GM19372 (cell line): ENCODE measurements around the gene BATF.
A peak's percentile ranks its signal among the peaks of the same experiment; 100 is the strongest.

Experiments used
- ATAC-seq: cut with Tn5 transposase; IDR thresholded peaks from one replicate; pipeline ENCODE4 v1.9.1; 2021; ENCODE audit warnings: mild to moderate bottlenecking, low read depth, moderate library complexity; ENCODE audit not compliant: unreplicated experiment

Gene BATF

GRCh38 chr14:75531660-75532317, 9.5 kb downstream of the BATF start:
- ATAC-seq: no peak

DNA sequence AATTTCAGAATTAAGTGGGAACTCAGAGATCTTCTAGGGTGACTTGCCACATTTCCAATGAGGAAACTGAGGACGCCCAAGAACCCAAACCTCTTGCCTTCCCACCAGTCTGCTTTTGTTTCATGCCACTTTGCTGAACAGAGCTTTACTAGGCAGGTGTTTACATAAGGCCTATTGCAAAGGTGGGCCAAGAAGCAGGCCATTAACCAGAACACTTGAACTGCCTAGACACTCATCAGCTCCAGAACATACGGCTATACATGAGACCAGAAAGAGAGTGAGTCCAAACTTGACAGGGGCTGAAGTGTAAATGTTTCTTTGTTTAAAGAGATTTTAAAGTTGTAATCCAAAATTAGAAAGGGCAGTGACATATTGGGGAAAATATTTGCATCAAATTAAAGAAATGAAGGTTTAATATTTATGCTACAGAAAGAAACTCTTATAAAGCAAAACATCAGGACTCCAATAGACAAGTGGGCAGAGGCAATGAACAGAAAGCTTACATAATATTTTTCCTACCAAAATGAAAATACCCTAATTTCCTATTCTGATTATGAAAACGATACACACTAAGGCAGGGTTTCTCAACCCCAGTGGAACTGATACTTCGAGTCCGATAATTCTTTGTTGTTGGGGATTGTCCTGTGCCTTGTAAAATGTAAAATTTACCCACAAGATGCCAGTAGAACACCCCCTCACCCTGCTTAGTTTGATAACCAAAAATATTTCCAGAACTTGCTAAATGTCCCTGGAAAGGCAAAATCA, 11.7 kb downstream of the BATF start:
- no peak for ATAC-seq

GRCh38 chr14:75535164-75535898, 13.1 kb downstream of the BATF start:
- no peak for ATAC-seq

- ATAC-seq: no peak
Measured at GRCh38 chr14:75537071-75537470, 14.8 kb downstream of the BATF start.

GRCh38 chr14:75539162-75539560, 16.9 kb downstream of the BATF start:
- ATAC-seq: no peak

GRCh38 chr14:75539561-75540478, 17.6 kb downstream of the BATF start:
- ATAC-seq: no peak

DNA sequence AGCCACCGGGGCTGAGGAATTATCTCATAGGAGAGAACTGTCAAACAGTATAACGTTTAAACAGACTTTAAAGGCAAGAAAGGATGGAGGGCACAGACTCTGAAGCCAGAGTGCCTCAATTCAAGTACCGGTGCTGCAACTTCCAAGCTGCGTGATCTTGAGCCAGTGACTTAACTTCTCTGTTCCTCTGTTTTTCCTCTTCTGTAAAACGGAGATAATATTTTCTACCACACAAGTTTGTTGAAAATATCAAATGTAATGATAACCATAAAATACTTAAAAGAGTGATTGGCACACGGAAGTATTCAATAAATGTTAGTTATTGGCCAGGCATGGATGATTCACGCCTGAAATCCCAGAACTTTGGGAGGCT, 18.2 kb downstream of the BATF start:
- no peak for ATAC-seq

DNA sequence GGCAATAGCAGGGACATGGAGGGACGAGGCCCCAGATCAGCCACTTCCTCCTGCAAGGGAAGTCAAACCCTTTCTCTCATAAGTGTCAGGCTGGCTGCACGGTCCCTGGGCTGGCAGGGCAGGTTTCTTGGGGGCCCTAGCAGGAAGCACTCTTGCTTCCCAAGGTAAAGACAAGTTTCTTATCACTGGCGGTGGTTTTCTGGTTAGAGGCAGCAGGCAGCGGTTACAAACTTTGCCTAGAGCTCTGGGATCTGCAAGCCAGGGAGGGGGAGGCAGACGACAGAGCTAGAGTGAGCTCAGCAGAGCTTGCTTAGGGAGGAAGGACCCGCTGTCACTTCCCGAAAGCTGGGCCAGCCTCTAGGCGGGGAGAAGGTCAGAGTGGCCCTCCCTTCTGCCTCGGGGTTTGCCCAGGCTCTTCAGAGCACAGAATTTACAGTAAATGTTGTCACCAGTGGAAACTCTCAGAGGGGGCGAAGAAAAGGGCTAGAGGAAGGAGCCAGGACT, 20.4 kb downstream of the BATF start:
- peak; percentile 53 for ATAC-seq

DNA sequence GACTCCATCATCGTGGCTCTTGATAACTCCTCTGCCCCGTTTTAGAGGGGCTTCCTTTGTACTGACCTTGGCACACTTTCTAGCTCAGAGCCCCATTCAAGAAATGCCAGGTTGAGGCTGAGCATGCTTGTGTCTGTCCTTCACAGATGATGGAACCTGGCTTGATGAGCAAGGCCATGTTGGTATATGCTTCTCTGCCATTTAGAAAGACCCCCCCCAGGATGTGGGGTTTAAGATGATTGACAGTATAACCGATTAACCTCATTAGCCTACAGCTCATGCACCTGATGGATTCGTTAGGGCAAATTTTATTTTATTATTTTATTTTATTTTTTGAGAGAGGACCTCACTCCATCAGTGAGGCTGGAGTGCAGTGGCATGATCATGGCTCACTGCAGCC, 21.0 kb downstream of the BATF start:
- no peak for ATAC-seq

DNA sequence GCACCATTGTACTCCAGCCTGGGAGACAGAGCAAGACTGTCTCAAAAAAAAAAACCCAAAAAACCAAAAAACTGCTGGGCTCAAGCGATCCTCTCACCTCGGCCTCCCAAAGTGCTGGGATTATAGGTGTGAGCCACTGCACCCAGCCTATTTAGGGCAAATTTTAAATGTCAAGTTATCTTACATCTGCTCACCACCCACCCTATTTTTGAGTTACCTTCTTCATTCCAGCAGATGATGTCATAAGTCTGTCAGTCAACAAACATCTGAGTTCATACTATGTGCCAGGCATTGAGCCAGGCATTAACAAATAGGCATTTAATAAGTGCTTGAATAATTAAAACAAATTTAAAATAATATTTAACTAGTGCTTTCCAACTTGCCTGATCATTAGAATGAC, 21.5 kb downstream of the BATF start:
- ATAC-seq: no peak

DNA sequence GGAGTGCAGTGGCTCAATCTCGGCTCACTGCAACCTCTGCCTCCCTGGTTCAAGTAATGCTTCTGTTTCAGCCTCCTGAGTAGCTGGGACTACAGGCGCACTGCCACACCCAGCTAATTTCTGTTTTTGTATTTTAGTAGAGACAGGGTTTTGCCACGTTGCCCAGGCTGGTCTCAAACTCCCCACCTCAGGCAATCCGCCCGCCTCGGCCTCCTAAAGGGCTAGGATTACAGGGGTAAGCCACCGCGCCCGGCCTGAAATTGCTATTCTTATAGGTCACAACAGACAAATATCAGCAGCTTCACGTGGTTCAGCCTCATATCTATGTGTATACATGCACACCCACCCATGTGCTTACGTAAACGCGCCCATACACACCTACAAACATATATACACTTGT, 23.6 kb downstream of the BATF start:
- ATAC-seq: no peak

DNA sequence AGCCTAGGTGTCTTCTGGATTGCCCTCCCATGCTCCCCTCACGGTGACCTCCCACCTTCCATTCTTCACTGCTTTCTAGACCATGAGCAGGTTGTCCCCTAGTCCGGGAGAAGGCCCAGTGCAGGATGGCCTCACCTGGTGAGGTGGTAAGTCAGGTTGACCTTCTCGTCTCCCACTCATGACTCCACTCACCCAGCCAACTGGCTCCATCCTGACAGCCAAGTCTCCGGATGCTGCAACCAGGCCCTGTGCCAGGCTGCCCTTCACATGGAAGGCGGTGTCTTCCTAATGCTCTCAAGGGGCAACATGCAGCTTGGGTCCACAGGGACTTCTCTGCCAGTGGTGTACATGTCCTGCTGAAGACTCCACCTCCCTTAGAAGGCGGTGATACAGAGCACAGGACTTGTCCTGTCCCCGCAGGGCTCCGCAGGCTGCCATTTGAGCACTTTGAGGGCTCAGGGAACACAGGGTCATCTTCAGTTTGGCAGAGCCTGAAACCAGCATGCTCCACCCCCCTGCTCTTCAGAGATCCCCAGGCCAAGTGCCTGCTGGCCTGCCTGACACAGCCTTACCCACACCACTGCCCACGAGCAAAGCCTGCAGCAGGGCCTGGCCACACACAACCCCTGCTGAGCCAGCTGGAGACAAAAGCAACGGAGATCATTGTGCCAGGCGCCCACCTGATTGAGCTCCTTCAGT, 25.4 kb downstream of the BATF start:
- ATAC-seq: no peak

DNA sequence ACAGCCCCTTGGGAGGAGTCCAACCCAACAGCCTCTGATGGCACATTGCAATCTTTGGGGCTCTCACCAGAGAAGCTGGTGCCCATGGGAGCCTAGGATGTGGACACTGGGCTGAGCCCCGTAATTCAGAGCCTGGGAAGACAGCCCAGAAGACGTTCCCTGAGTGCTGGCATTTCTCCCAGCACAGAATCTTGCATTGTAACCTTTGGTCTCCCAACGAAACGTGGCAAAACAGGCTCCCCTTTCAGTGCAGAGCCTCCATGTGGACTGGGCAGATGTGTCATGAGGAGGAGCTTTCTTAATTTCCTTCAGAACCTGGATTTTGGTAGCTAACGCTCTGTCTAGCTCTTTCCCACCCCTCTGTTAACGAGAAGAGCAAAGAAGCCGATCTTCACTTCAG, 26.3 kb downstream of the BATF start:
- ATAC-seq: no peak

DNA sequence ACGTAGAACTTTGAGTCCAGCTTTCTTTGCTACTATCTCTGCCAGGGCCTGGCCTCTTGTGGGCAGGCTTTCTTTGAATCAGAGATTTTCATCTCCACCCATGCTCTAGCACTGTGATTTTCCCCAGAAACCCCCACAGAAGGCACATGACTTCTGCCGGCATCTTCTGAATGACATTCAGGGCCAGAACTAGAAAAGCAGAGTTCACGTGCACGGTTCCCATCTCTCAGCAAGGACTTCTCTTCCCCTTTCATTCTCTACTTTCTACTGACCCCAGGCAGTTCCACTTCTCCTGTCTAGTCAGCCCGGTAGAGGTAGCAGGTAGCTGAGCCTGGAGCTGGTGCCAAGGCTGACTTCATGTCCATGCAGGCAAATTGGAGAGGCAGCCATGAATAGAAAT, 26.9 kb downstream of the BATF start:
- ATAC-seq: no peak

DNA sequence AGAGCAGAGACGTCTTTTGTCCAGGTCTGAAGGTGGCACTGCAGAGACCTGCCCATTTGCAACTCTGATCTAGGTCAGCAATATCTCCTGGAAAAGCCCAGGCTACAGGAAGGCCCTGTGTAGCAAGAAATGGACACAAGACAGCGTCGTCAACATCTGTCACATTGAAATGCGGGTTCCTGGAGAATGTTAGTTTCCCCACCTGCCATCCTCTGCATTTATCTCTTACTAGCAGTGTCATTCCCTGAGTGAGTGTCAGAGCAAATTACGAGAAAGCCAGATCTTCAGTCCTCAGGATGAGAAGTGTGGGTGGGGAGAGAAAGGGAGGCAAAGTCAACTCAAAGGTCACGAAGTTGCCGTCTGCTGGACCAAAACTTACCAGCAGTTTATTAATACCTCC, 28.8 kb downstream of the BATF start:
- ATAC-seq: no peak

- ATAC-seq: no peak
Measured at GRCh38 chr14:75553157-75553556, 30.9 kb downstream of the BATF start.

DNA sequence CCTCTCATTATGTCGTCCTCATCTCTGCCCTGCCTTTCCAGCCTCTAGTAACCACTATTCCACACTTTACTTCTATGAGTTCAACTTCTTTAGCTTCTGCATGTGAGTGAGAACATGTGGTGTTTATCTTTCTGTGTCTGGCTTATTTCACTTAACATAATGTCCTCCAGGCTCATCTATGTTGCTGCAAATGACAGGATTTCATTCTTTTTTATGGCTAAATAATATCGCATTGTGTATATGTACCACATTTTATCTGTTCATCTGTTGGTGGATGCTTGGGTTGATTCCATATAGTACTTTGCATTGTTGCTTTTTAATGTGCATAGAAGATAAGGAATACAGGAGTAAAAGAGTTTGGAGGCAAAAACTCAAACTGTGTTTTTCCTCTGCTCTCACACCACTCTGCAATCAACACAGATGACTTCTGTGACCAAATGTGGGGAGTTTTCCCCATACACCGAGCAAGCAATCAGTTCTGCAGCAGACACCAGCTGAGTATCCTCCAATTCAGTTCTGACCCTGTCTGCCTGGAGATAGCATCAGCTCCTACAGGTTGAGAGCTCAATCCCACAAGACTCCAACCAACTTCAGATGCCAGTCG, 31.6 kb downstream of the BATF start:
- ATAC-seq: no peak

- no peak for ATAC-seq
Measured at GRCh38 chr14:75554482-75554881, 32.2 kb downstream of the BATF start.

DNA sequence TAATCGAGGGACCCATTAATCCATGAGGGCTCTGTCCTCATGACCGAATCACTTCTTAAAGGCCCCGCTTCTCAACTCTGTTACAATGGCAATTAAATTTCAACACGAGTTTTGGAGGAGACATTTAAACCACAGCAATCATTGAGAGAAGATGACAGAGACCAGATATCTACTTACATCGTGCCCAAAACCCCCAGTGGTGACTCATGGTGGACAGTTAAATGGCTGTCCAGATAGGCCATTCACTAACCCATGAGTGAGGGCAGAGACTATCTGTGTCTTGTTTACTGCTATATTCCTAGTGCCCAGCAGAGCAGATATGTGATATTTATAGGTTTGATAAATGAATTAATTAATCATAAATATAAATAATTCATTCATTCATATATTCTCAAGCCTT, 36.2 kb downstream of the BATF start:
- no peak for ATAC-seq
